H9 (cell line): ENCODE measurements around the gene IMMP2L. TPM values are rescaled to one million over a fixed set of nuclear protein-coding genes. Genes with fewer than 3 reads are reported as not detected.

Experiments
- DNase-seq: peaks from one replicate; pipeline ENCODE4 v3.0.0-alpha.2; 2017
- H2AFZ ChIP-seq: one replicate; pipeline ENCODE4 v1.6.1; 2013; ENCODE audit warnings: mild to moderate bottlenecking, low read length, control low read depth, moderate library complexity
- H2AK5ac ChIP-seq: 2 replicates; pipeline ENCODE4 v1.6.1; 2013; ENCODE audit warnings: low read length, control low read depth, mixed read lengths; ENCODE audit not compliant: insufficient read length
- H2BK120ac ChIP-seq: one replicate; pipeline ENCODE4 v1.6.1; 2013; ENCODE audit warnings: low read depth, mild to moderate bottlenecking, low read length, control low read depth, inconsistent platforms; ENCODE audit not compliant: poor library complexity, severe bottlenecking
- H2BK12ac ChIP-seq: 2 replicates; pipeline ENCODE4 v1.6.1; 2013; ENCODE audit warnings: low read length, control low read depth, mixed read lengths, low read depth; ENCODE audit not compliant: insufficient read length
- H2BK15ac ChIP-seq: 2 replicates; pipeline ENCODE4 v1.6.1; 2013; ENCODE audit warnings: low read depth, low read length, control low read depth
- H2BK20ac ChIP-seq: one replicate; pipeline ENCODE4 v1.6.1; 2013; ENCODE audit warnings: low read depth, mild to moderate bottlenecking, low read length, control low read depth, inconsistent platforms; ENCODE audit not compliant: poor library complexity, severe bottlenecking
- H2BK5ac ChIP-seq: 2 replicates; pipeline ENCODE4 v1.6.1; 2013; ENCODE audit warnings: low read length, control low read depth, mixed read lengths; ENCODE audit not compliant: insufficient read length
- H3K14ac ChIP-seq: 2 replicates; pipeline ENCODE4 v1.6.1; 2013; ENCODE audit warnings: low read length, control low read depth; ENCODE audit not compliant: insufficient read depth
- H3K18ac ChIP-seq: 2 replicates; pipeline ENCODE4 v1.6.1; 2013; ENCODE audit warnings: low read depth, mild to moderate bottlenecking, mixed read lengths, low read length, control low read depth; ENCODE audit not compliant: insufficient read length
- H3K23ac ChIP-seq: 2 replicates; pipeline ENCODE4 v1.6.1; 2013; ENCODE audit warnings: low read length, control low read depth, mixed read lengths, low read depth; ENCODE audit not compliant: insufficient read length
- H3K23me2 ChIP-seq: 2 replicates; pipeline ENCODE4 v1.6.1; 2013; ENCODE audit warnings: low read depth, mild to moderate bottlenecking, mixed read lengths, low read length, control low read depth; ENCODE audit not compliant: insufficient read length, poor library complexity, severe bottlenecking
- H3K27ac ChIP-seq: 2 replicates; pipeline ENCODE4 v1.5.1; 2013; ENCODE audit warnings: low read length, control low read depth, mixed read lengths, low read depth; ENCODE audit not compliant: insufficient read length
- H3K27me3 ChIP-seq: 2 replicates; pipeline ENCODE4 v1.6.1; 2013; ENCODE audit warnings: low read length, control low read depth, inconsistent platforms; ENCODE audit not compliant: insufficient read depth
- H3K4ac ChIP-seq: 2 replicates; pipeline ENCODE4 v1.6.1; 2013; ENCODE audit warnings: low read depth, mild to moderate bottlenecking, control low read depth, inconsistent platforms, low read length, moderate library complexity
- H3K4me1 ChIP-seq: 2 replicates; pipeline ENCODE4 v1.6.1; 2013; ENCODE audit warnings: low read length, control low read depth, inconsistent platforms; ENCODE audit not compliant: insufficient read depth
- H3K4me2 ChIP-seq: 2 replicates; pipeline ENCODE4 v1.6.1; 2013; ENCODE audit warnings: low read length, control low read depth, mixed read lengths; ENCODE audit not compliant: insufficient read length, insufficient read depth
- H3K56ac ChIP-seq: 2 replicates; pipeline ENCODE4 v1.6.1; 2013; ENCODE audit warnings: low read depth, mild to moderate bottlenecking, mixed read lengths, low read length, control low read depth; ENCODE audit not compliant: insufficient read length
- H3K79me1 ChIP-seq: 2 replicates; pipeline ENCODE4 v1.6.1; 2013; ENCODE audit warnings: low read depth, mild to moderate bottlenecking, moderate library complexity, low read length, control low read depth, inconsistent platforms; ENCODE audit not compliant: insufficient read depth, poor library complexity, severe bottlenecking
- H3K79me2 ChIP-seq: 2 replicates; pipeline ENCODE4 v1.6.1; 2013; ENCODE audit warnings: low read length, control low read depth, inconsistent platforms; ENCODE audit not compliant: insufficient read depth
- H3K9ac ChIP-seq: 2 replicates; pipeline ENCODE4 v1.6.1; 2013; ENCODE audit warnings: low read length, control low read depth, mixed read lengths; ENCODE audit not compliant: insufficient read length; ENCODE audit errors: extremely low read depth
- H3K9me3 ChIP-seq: one replicate; pipeline ENCODE4 v1.6.1; 2013; ENCODE audit warnings: low read depth, low read length, inconsistent platforms; ENCODE audit not compliant: control insufficient read depth
- H3T11ph ChIP-seq: one replicate; pipeline ENCODE4 v1.6.1; 2013; ENCODE audit warnings: mild to moderate bottlenecking, low read length, control low read depth, inconsistent platforms
- H4K20me1 ChIP-seq: one replicate; pipeline ENCODE4 v1.6.1; 2013; ENCODE audit not compliant: control insufficient read depth, insufficient read length, insufficient read depth
- H4K5ac ChIP-seq: 2 replicates; pipeline ENCODE4 v1.6.1; 2013; ENCODE audit warnings: low read depth, mild to moderate bottlenecking, mixed read lengths, low read length, control low read depth; ENCODE audit not compliant: insufficient read length
- H4K8ac ChIP-seq: replicated peaks from 2 replicates; pipeline ENCODE4 v1.6.1; 2013; ENCODE audit warnings: low read length, control low read depth, mixed read lengths, low read depth; ENCODE audit not compliant: insufficient read length
- H4K91ac ChIP-seq: 2 replicates; pipeline ENCODE4 v1.6.1; 2013; ENCODE audit warnings: low read depth, mild to moderate bottlenecking, moderate library complexity, mixed read lengths, low read length, control low read depth; ENCODE audit not compliant: insufficient read length
- H3K27ac Mint-ChIP-seq, 3 experiments: 2 replicates in 2 of 3; 3 replicates in 1 of 3; pipeline ENCODE4 v1.8.0; 2020 to 2021; ENCODE audit warnings: mixed read lengths in 3 of 3, mild to moderate bottlenecking in 1 of 3, moderate library complexity in 1 of 3
- H3K27me3 Mint-ChIP-seq: 2 replicates; pipeline ENCODE4 v1.8.0; 2021; ENCODE audit warnings: low read depth, mild to moderate bottlenecking, moderate library complexity, mixed read lengths
- H3K36me3 Mint-ChIP-seq, 3 experiments: 2 replicates in 2 of 3; 3 replicates in 1 of 3; pipeline ENCODE4 v1.8.0; 2020 to 2021; ENCODE audit warnings: low read depth in 3 of 3, mixed read lengths in 3 of 3; ENCODE audit not compliant: insufficient read depth in 1 of 3
- H3K4me1 Mint-ChIP-seq, 2 experiments: 2 replicates each; pipeline ENCODE4 v1.8.0; 2020; ENCODE audit warnings: mixed read lengths in 2 of 2
- H3K4me3 Mint-ChIP-seq, 2 experiments: 2 replicates in 1 of 2; 3 replicates in 1 of 2; pipeline ENCODE4 v1.8.0; 2020 to 2021; ENCODE audit warnings: mild to moderate bottlenecking in 2 of 2, mixed read lengths in 2 of 2, moderate library complexity in 1 of 2
- H3K9me3 Mint-ChIP-seq, 2 experiments: 2 replicates in 1 of 2; 3 replicates in 1 of 2; pipeline ENCODE4 v1.8.0; 2020; ENCODE audit warnings: mild to moderate bottlenecking in 2 of 2, mixed read lengths in 2 of 2, moderate library complexity in 1 of 2
- CTCF ChIP-seq: fragments of 200-600 bp; sonication (generic); conservative IDR thresholded peaks from 3 replicates; pipeline ENCODE4 v1.8.0; 2021; ENCODE audit warnings: antibody characterized with exemption, mild to moderate bottlenecking
- WGBS: extraction: QIAGEN DNeasy Blood & Tissue Kit; methylation state at CpG from one replicate; pipeline ENCODE4 v1.1.7; 2013; ENCODE audit warnings: missing lambda C conversion rate, low lambda C conversion rate, mixed read lengths; ENCODE audit not compliant: insufficient read length; ENCODE audit errors: extremely low coverage; 5-methylcytosine and 5-hydroxymethylcytosine counted together
- total RNA-seq: library from RNA; stranded (reverse); gene quantifications from 2 replicates; pipeline ENCODE4 v1.2.1, GENCODE V29; 2021

Gene IMMP2L
- total RNA-seq, 1 experiment from 2014 or later = 14.7 TPM

GRCh38 chr7:111067682-111068081 lies 494.6 kb downstream of the IMMP2L start:
- Histone ChIP-seq H3K27ac (no peak overlapping the region), H3K79me2 (no peaks in the 10 kb centered on the region), H2AK5ac (no peak overlapping the region), H3K9me3 (peaks cover 4% of the 10 kb centered on the region), H2BK12ac (no peak overlapping the region), H4K20me1 (no peaks in the 10 kb centered on the region), H2BK5ac (no peak overlapping the region), H3K23me2 (no peaks in the 10 kb centered on the region), H4K91ac (no peak overlapping the region), H3K4me1 (no peaks in the 10 kb centered on the region), H3T11ph (no peak overlapping the region), H3K79me1 (no peaks in the 10 kb centered on the region), H2BK120ac (no peak overlapping the region), H3K9ac (no peak overlapping the region), H3K18ac (no peak overlapping the region), H2BK15ac (no peak overlapping the region), H3K23ac (no peak overlapping the region), H3K56ac (no peak overlapping the region), H3K4ac (no peak overlapping the region), H3K27me3 (no peaks in the 10 kb centered on the region), H2AFZ (no peak overlapping the region), H3K4me2 (no peak overlapping the region), H3K14ac (no peak overlapping the region), H4K8ac (no peak overlapping the region), H4K5ac (no peak overlapping the region), H2BK20ac (no peak overlapping the region)
- Mint-ChIP-seq H3K9me3 (peaks cover 19 to 31% of the 10 kb centered on the region in 2 experiments), H3K27me3 (no peaks in the 10 kb centered on the region), H3K4me1 (peaks cover 2 to 7% of the 10 kb centered on the region in 2 experiments; a peak in 2 of 4 replicates), H3K4me3 (no peak overlapping the region), H3K27ac (no peak overlapping the region), H3K36me3 (peaks cover 7 to 27% (median 18%) of the 10 kb centered on the region in 3 experiments)
- no peak for TF ChIP-seq CTCF
- WGBS = no CpG with 5 or more reads among the region's 2 CpGs
- no peak for DNase-seq
